K562 (cell line): Measurements from ENCODE around the gene PREX1. TPM values are rescaled to one million over a fixed set of nuclear protein-coding genes. Genes with fewer than 3 reads are reported as not detected.

Source experiments
- ATAC-seq: fragments of 200-7000 bp; cut with Tn5 transposase; 3 replicates; pipeline ENCODE4 v1.9.1; 2020; ENCODE audit warnings: moderate library complexity
- BruUV-seq: library from RNA; stranded (reverse); fragments of 400-500 nt; replicated peaks from 2 replicates; lab custom pipeline; 2021; lab: Mats Ljungman, UMichigan
- CTCF ChIA-PET: fragments of 300-600 bp; formaldehyde crosslinking; extraction: SDS; loops from one replicate; lab custom pipeline; 2021; ENCODE audit warnings: low intra/inter-chr PET ratio; lab: Yijun Ruan, JAX
- POLR2A ChIA-PET: fragments of 300-600, 350-650 bp; sonication (Branson Sonifier 250); formaldehyde crosslinking; extraction: SDS; loops from one replicate; lab custom pipeline; 2021; ENCODE audit warnings: antibody characterized with exemption, inconsistent platforms; lab: Yijun Ruan, JAX
- DNase-seq, 4 experiments: peaks; one replicate each; pipeline versions ENCODE4 v3.0.0 to v3.0.0-alpha.2; 2011 to 2018; ENCODE audit warnings: low spot score in 3 of 4, mixed read lengths in 3 of 4; ENCODE audit errors: extremely low read depth in 1 of 4
- FAIRE-seq: peaks from 2 replicates; lab custom pipeline; 2011; peaks lifted over from hg19 to GRCh38; lab: Jason Lieb, UNC
- H2AFZ ChIP-seq: 2 replicates; pipeline ENCODE4 v1.6.0; 2011; ENCODE audit warnings: low read depth, low read length, control low read depth, inconsistent platforms
- H3K27ac ChIP-seq: fragments of 200-600 bp; 3 replicates; pipeline ENCODE4 v1.8.0; 2011; ENCODE audit warnings: low read depth, mild to moderate bottlenecking, control low read depth, inconsistent platforms, low read length, moderate library complexity, mixed read lengths; ENCODE audit errors: extremely low read depth
- H3K27me3 ChIP-seq, 2 experiments: fragments of 300-600 bp in 1 of 2; 2 replicates in 1 of 2; 3 replicates in 1 of 2; pipeline versions ENCODE4 v1.6.0 to v1.8.0; 2011; ENCODE audit warnings: inconsistent platforms in 2 of 2, low read length in 2 of 2, mild to moderate bottlenecking in 1 of 2, mixed read lengths in 1 of 2, moderate library complexity in 1 of 2; ENCODE audit not compliant: control insufficient read depth in 2 of 2, insufficient read depth in 2 of 2
- H3K36me3 ChIP-seq: fragments of 300-600 bp; 3 replicates; pipeline ENCODE4 v1.8.0; 2011; ENCODE audit warnings: mild to moderate bottlenecking, low read length, inconsistent platforms; ENCODE audit not compliant: control insufficient read depth, insufficient read depth
- H3K4me1 ChIP-seq, 2 experiments: fragments of 200-600 bp in 1 of 2; replicated peaks in 1 of 2; 2 replicates in 1 of 2; 3 replicates in 1 of 2; pipeline versions ENCODE4 v1.5.1 to v1.8.0; 2011; ENCODE audit warnings: inconsistent platforms in 2 of 2, low read length in 2 of 2, mild to moderate bottlenecking in 1 of 2, mixed read lengths in 1 of 2, moderate library complexity in 1 of 2; ENCODE audit not compliant: control insufficient read depth in 2 of 2, insufficient read depth in 2 of 2
- H3K4me2 ChIP-seq: 2 replicates; pipeline ENCODE4 v1.6.1; 2011; ENCODE audit warnings: low read length, control low read depth, inconsistent platforms, mixed read lengths; ENCODE audit not compliant: insufficient read depth
- H3K4me3 ChIP-seq: fragments of 200-600 bp; sonication (generic), shearing (Covaris generic); 2 replicates; pipeline ENCODE4 v1.5.1; 2016; ENCODE audit warnings: control low read depth, inconsistent platforms
- H3K79me2 ChIP-seq: fragments of 200-600 bp; 3 replicates; pipeline ENCODE4 v1.8.0; 2011; ENCODE audit warnings: low read length, inconsistent platforms; ENCODE audit not compliant: control insufficient read depth, insufficient read depth
- H3K9ac ChIP-seq, 2 experiments: 2 replicates each; pipeline versions ENCODE4 v1.6.0 to v1.6.1; 2011; ENCODE audit warnings: low read depth in 2 of 2, low read length in 2 of 2, control low read depth in 1 of 2, inconsistent platforms in 1 of 2, mild to moderate bottlenecking in 1 of 2, mixed read lengths in 1 of 2; ENCODE audit not compliant: insufficient read depth in 1 of 2
- H3K9me1 ChIP-seq: one replicate; pipeline ENCODE4 v1.6.0; 2011; ENCODE audit warnings: inconsistent platforms, mild to moderate bottlenecking, low read length, moderate library complexity; ENCODE audit not compliant: control insufficient read depth, insufficient read depth
- H3K9me3 ChIP-seq: replicated peaks from 2 replicates; pipeline ENCODE4 v1.5.1; 2011; ENCODE audit warnings: low read depth, low read length, inconsistent platforms; ENCODE audit not compliant: control insufficient read depth, insufficient read depth
- H4K20me1 ChIP-seq: replicated peaks from 2 replicates; pipeline ENCODE4 v1.6.1; 2011; ENCODE audit warnings: low read length, inconsistent platforms, mixed read lengths; ENCODE audit not compliant: control insufficient read depth, insufficient read depth
- CHD1 ChIP-seq: fragments of 200-600 bp; sonication (generic); IDR thresholded peaks from one replicate; pipeline ENCODE4 v1.6.1; 2012; ENCODE audit warnings: mild to moderate bottlenecking, moderate library complexity, low read length, inconsistent platforms
- EHMT2 ChIP-seq: fragments of 450-650 bp; IDR thresholded peaks from 2 replicates; pipeline ENCODE4 v1.6.1; 2018; ENCODE audit warnings: antibody characterized with exemption
- KAT2B ChIP-seq: IDR thresholded peaks from one replicate; pipeline ENCODE4 v1.6.1; 2012; ENCODE audit warnings: low read depth, mild to moderate bottlenecking, control low read depth, inconsistent platforms, low read length, moderate library complexity
- KDM5B ChIP-seq: fragments of 200-600 bp; sonication (generic); IDR thresholded peaks from 2 replicates; pipeline ENCODE4 v1.6.1; 2012; ENCODE audit warnings: low read depth, mild to moderate bottlenecking, moderate library complexity, low read length, control low read depth, inconsistent platforms; ENCODE audit not compliant: insufficient replicate concordance
- MIER1 ChIP-seq: fragments of 450-650 bp; IDR thresholded peaks from 2 replicates; pipeline ENCODE4 v1.6.1; 2016; ENCODE audit warnings: antibody characterized with exemption, mild to moderate bottlenecking, low read depth
- PHF21A ChIP-seq: fragments of 450-650 bp; IDR thresholded peaks from 2 replicates; pipeline ENCODE4 v1.6.1; 2017; ENCODE audit warnings: low read depth, borderline replicate concordance
- POLR2AphosphoS2 ChIP-seq: IDR thresholded peaks from 2 replicates; pipeline ENCODE4 v1.6.1; 2012; ENCODE audit warnings: low read length, improper control_type of control experiment
- RFX1 ChIP-seq: fragments of 450-650 bp; IDR thresholded peaks from 2 replicates; pipeline ENCODE4 v1.6.1; 2016; ENCODE audit warnings: mild to moderate bottlenecking, moderate library complexity
- SLC30A9 ChIP-seq: fragments of 250-450 bp; sonication (Bioruptor Pico); IDR thresholded peaks from 2 replicates; pipeline ENCODE4 v1.8.0; 2022; ENCODE audit warnings: mild to moderate bottlenecking, moderate library complexity
- STAT6 ChIP-seq: sonication (generic); formaldehyde crosslinking; IDR thresholded peaks from 2 replicates; pipeline ENCODE4 v1.8.1; 2023; ENCODE audit warnings: mild to moderate bottlenecking, missing genetic modification reagents
- USF1 ChIP-seq: sonication (generic); formaldehyde crosslinking; IDR thresholded peaks from 2 replicates; pipeline ENCODE4 v1.9.0; 2022; ENCODE audit warnings: mild to moderate bottlenecking, missing genetic modification reagents
- ZC3H4 ChIP-seq: sonication (generic); formaldehyde crosslinking; IDR thresholded peaks from 2 replicates; pipeline ENCODE4 v1.9.0; 2021; ENCODE audit warnings: missing genetic modification reagents, borderline replicate concordance
- ZFP36 ChIP-seq: fragments of 150-350 bp; IDR thresholded peaks from 2 replicates; pipeline ENCODE4 v1.6.1; 2018; ENCODE audit warnings: low read length, low read depth; ENCODE audit not compliant: partially characterized antibody
- WGBS: fragments of 100-300 bp; shearing (Covaris generic); methylation state at CpG from one replicate; pipeline ENCODE4 v1.1.6; 2016; ENCODE audit warnings: low coverage, mixed read lengths; ENCODE audit not compliant: insufficient coverage; ENCODE audit errors: missing lambda C conversion rate; 5-methylcytosine and 5-hydroxymethylcytosine counted together
- in situ Hi-C: fragments of 300-500 bp; cut with MboI; formaldehyde crosslinking; loops from 4 replicates; pipeline ENCODE4 v1.15.0; 2018; ENCODE audit warnings: inconsistent platforms, mixed read lengths
- intact Hi-C: fragments of 100-400 bp; cut with micrococcal nuclease; formaldehyde crosslinking; loops from 2 replicates; pipeline ENCODE4 v1.14.2; 2022
- polyA plus RNA-seq, 8 experiments: library from polyadenylated mRNA; depleted of rRNA in 4 of 8; stranded (reverse) in 5 of 8; unstranded in 3 of 8; fragments of >200 nt; fragmentation: Nextera tagmentation in 2 of 8; fragmentation: Illumina TruSeq in 1 of 8; extraction: Ambion mirVana in 2 of 8; extraction: Trizol in 1 of 8; gene quantifications; 2 replicates each; pipeline versions ENCODE4 v1.2.1 to v1.2.3, GENCODE V29; 2011 to 2014; ENCODE audit warnings: inconsistent platforms in 1 of 8, missing spikeins in 1 of 8
- total RNA-seq, 7 experiments: library from RNA; depleted of rRNA in 6 of 7; stranded (reverse); fragments of >200 nt in 6 of 7; fragmentation: Illumina TruSeq in 2 of 7; extraction: Trizol in 2 of 7; gene quantifications; 2 replicates each; pipeline versions ENCODE4 v1.2.1 to v1.2.3, GENCODE V29; 2011 to 2021; ENCODE audit warnings: low replicate concordance in 1 of 7
- TF ChIP-seq, protein P1 (sequence below), 2 experiments: fragments of 200-800 bp in 1 of 2; sonication (Bioruptor generic) in 1 of 2; sonication (generic) in 1 of 2; formaldehyde crosslinking in 1 of 2; IDR thresholded peaks in 1 of 2; conservative IDR thresholded peaks in 1 of 2; 2 replicates each; pipeline versions ENCODE4 v1.5.0 to v1.6.1; 2016 to 2020; ENCODE audit warnings: missing compliant biosample characterization in 1 of 2, missing genetic modification characterization in 1 of 2, missing genetic modification reagents in 1 of 2
- TF ChIP-seq, protein P2 (sequence below): fragments of 450-650 bp; formaldehyde crosslinking; IDR thresholded peaks from 2 replicates; pipeline ENCODE4 v1.4.0; 2022; ENCODE audit warnings: mild to moderate bottlenecking, moderate library complexity

PREX1 gene
- total and polyA plus RNA-seq, 9 of the 15 experiments (the other 6 are each of a cell fraction or from before 2014, with no cell fraction given) = 0.37 to 10.4 (median 4.8) TPM

DNA sequence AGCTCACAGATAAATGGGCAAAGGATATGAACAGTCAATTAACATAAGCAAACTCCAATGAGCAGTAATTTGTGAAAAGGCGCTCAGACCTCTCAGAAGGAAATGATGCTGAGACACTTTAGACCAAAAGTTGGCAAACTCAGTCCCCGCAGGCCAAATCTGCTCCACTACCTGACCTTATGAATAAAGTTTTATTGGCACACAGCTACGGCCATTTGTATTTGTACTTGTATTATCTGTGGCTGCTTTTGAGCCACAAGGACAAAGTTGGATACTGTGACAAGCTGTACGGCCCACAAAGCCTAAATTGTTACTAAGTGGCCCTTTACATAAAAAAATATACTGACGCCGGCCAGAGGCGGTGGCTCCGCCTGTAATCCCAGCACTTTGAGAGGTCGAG lies 167.0 kb downstream of the PREX1 start (continued):
- TF ChIP-seq, protein P1, sequence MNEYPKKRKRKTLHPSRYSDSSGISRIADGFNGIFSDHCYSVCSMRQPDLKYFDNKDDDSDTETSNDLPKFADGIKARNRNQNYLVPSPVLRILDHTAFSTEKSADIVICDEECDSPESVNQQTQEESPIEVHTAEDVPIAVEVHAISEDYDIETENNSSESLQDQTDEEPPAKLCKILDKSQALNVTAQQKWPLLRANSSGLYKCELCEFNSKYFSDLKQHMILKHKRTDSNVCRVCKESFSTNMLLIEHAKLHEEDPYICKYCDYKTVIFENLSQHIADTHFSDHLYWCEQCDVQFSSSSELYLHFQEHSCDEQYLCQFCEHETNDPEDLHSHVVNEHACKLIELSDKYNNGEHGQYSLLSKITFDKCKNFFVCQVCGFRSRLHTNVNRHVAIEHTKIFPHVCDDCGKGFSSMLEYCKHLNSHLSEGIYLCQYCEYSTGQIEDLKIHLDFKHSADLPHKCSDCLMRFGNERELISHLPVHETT (CRISPR knock-in tag; conservative IDR thresholded peaks at IDR 0.05 in 1 of 2, IDR thresholded peaks at IDR 0.05 in 1 of 2) = no peak
- TF ChIP-seq MIER1 (no peak), ZC3H4 (no peak), ZFP36 (no peak), KAT2B (no peak), SLC30A9 (no peak), RFX1 (no peak)

DNA sequence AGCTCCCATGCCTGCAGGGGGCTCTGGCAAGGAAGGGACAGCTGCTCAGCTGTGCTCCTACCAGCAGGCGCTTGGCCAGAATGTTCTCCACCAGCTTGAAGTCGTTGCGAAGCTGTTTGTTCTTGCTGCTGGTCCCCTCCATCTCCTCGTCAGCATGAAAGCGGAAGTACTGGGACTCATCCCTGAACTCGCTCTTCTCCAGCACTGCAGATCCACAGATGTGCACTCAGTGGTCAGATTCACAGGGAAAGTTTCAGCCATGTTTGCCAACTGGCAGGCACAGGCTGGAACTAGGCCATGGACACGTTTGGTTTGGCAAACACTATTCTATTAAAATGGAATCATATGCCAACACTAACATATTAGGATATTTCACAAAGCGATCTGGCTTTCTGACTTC lies 167.9 kb downstream of the PREX1 start:
- DNase-seq = no peak
- FAIRE-seq = no peak
- Histone ChIP-seq H4K20me1 (peaks cover 10% of the 10 kb centered on the region; the same call in 1 of the 2 replicates), H3K27ac (no peak overlapping the region), H3K4me2 (no peak overlapping the region), H3K36me3 (no peaks in the 10 kb centered on the region; the same call in 2 of the 3 replicates), H3K4me3 (no peak overlapping the region), H3K4me1 (peaks cover 0 to 17% of the 10 kb centered on the region in 2 experiments; a peak in 3 of 5 replicates), H3K27me3 (no peaks in the 10 kb centered on the region), H3K79me2 (no peaks in the 10 kb centered on the region), H2AFZ (no peak overlapping the region), H3K9me1 (no peaks in the 10 kb centered on the region), H3K9me3 (no peaks in the 10 kb centered on the region), H3K9ac (no peak overlapping the region; a peak in 1 of 4 replicates)
- ChIA-PET POLR2A (no interaction called here), CTCF (interaction anchor here (4.6 kb wide), 1 partner anchor 245 kb away, joined by 111 read pairs; no protein-coding TSS in a partner anchor)
- no peak for ATAC-seq
- WGBS = 45% methylated on average over 8 of the region's 8 CpGs
- intact Hi-C loops (no loop called here), in situ Hi-C loops (loop anchor here (5.0 kb wide), 1 partner anchor 247 kb away; no protein-coding TSS in a partner anchor)
- no TSS peak for BruUV-seq
- no peak for TF ChIP-seq PHF21A
- TF ChIP-seq USF1 (CRISPR knock-in tag) = no peak
- TF ChIP-seq EHMT2 = no peak
- no peak for TF ChIP-seq CHD1
- TF ChIP-seq STAT6 (CRISPR knock-in tag) = no peak
- TF ChIP-seq, protein P2, sequence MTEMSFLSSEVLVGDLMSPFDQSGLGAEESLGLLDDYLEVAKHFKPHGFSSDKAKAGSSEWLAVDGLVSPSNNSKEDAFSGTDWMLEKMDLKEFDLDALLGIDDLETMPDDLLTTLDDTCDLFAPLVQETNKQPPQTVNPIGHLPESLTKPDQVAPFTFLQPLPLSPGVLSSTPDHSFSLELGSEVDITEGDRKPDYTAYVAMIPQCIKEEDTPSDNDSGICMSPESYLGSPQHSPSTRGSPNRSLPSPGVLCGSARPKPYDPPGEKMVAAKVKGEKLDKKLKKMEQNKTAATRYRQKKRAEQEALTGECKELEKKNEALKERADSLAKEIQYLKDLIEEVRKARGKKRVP (CRISPR knock-in tag) = no peak
- TF ChIP-seq KDM5B = no peak
- no peak for TF ChIP-seq POLR2AphosphoS2
